Stimulated activated CD8-positive, alpha-beta memory T cell treated with anti-CD3 and anti-CD28 coated beads, Interleukin-7, amount 100 ng/mL, for 4 hours (primary cell): Measurements from ENCODE around the gene CD6.
"Not testable (repeated sequence)": the region's sequence is repeated elsewhere in the genome, so short reads cannot be mapped to it uniquely, and the experiment has no call there.

ENCODE experiments used
- DNase-seq, 2 donors: peaks; one replicate each; pipeline ENCODE4 v3.0.0-alpha.2; 2020; ENCODE audit warnings: low read depth in 2 of 2

The CD6 gene

DNA sequence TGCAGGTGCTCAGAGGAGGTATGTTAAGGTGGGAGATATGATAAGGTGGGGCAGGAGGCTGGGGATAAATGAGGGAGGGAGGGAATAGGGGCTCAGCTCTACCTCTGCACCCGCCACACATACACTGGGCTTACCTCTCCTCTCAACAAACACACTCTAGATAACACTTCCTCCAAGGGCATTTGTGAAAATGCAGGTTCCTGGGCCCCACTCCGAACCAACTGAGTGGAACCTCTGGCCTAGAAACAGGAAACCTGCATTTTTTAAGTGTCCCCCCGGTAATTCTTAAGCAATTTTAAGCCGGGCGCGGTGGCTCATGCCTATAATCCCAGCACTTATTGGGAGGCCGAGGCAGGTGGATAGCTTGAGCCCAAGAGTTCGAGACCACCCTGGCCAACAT is 84.3 kb downstream of the CD6 start:
- DNase-seq = no peak

DNA sequence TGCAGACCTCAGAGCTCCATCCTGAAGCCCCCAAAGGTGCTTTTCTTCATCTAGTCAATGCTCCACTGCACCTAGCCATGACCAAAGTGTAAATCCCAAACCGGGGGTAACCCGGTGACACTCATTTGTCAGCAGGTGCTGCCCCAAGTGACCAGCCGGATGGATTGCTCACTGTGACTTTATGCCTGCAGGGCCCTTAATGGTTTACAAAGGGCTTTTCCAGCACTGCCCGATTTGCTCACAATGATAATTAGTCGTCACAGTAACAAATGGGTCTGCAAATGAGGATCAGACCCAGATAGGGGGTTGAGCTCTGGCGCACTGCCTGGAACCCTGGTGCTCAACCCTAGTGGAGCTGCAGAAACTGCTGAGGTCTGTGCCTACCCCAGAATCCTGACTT is 85.1 kb downstream of the CD6 start:
- no peak for DNase-seq

DNA sequence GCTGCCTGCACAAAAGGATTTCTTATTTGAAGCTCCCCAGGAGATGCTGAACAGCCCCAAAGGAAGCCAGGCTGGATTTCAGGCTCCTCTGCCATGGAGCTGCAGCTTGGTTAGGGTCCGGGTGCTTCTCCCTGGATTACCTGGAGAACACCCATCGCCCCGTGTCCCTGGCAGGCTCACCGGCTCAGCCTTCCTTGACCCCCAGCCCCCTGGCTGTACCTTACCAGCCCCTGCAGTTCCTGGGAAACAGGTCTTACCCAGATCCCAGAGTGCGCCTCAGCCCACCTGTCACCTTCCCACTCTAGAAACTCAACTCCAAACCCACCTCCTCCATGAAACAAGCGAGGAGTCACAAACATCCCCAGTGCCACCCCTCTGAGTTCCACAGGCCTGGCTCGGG is 85.5 kb downstream of the CD6 start:
- no peak for DNase-seq

DNA sequence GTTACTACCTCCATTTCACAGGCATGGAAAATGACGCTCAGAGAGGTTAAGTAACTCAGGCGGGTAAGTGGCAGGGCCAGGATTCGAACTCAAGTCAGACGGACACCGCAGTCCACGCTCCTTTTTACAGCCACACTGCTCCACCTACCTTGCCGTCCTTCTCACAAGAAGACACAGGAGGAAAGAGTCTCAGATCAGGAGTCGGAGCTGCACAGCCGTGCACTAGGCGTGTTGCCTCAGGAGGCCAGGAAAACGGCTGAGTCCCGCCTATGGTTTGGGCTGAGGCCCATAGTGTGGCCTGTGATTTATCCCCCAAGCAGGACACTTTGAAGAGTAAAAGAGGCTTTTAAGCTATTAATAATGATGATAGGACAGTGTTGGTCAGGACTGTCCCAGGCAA is 86.1 kb downstream of the CD6 start:
- no peak for DNase-seq

DNA sequence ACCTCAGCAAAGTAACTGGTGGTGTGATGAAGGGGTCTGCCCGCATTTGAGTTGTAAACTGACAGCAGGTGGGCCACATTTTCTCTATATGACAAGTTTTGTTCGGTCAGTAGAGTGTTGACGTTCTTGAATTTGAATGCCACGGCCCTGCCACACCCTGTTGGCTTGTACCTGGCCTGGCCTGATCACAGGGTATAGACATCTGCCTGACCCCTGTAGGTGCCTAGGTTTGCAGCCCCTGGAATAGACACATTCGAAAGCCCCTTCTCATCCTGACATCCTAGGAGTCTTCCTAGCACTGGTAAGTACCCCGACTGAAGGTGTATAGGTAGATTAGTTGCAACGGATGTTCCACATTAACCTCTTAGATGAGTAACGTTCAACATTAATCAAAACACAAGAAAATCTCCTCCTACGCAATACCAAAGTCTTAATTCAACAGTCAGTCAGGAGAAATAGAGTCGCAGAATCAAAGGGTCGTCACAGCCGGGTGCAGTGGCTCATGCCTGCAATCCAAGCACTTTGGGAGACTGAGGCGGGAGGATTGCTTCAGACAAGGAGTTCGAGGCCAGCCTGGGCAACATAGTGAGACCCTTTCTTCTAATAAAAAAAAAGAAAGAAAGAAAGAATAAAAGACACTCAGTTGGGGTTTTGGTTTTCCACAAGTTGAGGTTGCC is 87.2 kb downstream of the CD6 start:
- no peak for DNase-seq

DNA sequence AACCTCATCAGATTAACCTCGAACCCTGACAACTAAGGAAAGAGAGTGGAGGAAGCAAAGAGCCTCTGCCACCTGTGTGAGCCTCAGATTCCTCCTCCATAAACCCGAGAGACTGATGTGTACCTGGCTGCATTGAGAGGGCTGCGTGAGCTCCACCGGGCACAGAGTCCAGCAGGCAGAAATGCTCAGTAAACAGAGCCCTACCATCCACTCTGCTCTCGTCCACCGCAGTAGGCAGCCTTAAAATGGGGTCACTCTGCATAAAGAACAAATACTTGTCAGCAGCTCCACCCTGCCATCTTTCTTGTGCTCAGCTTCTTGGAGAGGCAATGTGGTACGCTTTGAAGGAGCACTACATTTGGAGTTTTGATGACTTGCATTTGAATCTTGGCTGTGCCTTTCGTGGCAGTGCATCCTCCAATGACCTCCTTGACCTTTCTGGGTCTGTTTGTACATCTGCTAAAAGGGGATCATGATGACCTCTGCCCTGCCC is 87.8 kb downstream of the CD6 start:
- DNase-seq = no peak

DNA sequence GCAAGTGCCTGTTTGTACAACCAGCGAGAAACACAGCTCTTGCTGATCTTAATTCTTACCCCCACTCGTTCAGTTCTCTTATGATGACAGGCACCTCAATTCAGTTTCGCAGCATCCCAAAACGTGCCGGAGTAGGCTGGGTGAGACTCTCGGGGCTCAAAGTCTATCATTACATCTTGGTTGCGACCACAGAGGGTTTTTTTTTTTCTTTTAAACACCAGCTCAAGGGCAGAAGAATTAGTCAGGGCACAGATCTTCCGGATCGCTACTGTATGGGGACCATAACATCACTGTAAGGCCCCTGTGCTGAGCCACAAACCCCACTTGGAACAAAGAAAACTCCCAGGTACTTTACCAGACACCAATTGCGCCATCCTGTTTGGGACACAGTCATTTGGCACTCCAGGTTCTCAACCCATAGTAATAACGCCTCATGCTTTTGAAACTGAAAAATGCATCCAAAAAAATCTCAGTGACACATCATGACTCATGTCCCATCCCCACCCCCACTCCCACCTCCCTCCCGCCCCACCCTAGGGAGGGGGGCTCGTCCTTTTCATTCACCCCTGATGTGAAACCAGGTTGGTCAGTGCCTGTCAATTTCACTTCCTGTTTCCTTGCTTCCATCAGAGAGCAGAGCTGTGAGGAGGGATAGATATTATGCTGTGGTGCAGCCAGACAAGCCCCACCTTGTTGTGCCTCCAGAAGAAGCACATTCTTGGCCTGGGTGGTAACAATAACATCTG is 89.8 kb downstream of the CD6 start:
- peak; percentile 60 to 65 for DNase-seq

DNA sequence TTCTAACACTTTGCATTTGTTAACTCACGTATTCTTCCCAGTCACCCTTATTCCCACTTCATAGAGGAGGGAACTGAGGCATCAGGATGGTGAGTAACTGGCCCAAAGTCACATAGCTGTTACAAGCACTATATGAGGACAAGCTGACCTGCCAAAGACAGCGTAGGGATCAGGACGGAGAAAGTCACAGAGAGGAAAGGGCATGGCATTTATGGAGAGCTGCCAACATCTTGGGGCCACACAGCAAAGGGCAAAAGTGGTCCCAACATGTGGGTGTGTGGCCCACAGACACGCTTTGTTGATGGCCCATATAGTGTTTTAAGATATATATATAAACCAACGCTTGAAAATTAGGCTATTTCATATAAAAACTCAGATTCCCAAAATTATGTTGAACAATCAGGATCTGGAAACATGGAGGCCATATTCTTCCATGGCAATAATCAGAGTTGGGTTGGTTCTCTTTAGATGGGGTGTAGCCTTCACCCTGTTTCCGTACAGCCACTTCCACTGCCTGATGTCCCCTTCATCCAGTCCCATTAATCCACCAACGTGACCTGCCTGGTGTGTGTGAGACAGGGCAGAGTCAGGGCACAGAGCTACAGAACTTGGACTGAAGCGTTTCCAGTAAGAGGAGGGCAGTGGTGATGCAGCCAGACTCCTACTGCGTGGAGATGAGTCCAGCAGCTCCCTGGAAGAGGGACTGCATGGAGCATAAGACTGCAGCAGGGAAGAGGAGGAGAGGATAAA is 90.9 kb downstream of the CD6 start:
- DNase-seq = no peak

DNA sequence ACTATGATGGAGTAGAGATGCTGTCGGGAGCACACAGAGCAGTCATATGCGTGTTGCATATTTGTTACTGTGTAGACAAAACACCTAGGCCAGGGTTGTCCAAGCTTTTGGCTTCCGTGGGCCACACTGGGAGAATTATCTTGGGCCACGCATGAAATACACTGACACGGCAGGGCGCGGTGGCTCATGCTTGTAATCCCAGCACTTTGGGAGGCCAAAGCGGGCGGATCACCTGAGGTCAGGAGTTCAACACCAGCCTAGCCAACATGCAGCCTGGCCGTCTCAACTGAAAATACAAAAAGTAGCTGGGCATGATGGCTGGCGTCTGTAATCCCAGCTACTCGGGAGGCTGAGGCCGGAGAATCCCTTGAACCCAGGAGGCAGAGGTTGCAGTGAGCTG is 93.8 kb downstream of the CD6 start:
- DNase-seq = not testable (repeated sequence)

DNA sequence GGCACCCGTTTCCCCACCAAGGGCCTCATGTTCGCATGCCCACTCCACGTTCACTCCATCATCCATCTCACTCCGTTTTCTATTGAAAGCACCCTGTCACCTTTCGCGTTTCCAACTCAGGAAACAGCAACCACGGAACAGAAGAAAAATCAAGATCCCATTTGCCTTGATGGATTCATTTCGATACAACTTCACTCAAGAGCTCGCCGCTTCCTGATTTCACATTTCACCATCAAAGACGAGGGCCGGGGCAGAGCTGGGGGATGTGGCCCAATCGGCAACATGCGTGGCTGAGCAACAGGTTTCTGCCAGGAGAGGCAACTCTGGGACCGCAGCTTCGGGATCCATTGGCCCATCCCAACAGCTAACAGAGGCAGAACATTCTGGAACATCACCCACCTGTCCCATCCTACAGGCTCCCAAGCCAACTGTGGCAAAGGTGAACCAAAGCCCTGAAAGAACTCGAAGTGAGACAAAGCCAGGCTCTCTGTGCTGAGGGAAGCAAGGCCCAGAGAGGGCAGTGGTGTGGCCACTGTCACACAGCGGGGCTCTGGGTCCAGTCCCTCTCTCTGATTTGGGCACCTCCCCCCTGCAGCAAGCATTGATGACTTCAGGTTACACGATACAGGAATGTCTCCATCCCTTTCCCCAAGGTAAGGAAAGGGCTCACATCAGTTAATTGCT is 94.6 kb downstream of the CD6 start:
- DNase-seq = no peak

DNA sequence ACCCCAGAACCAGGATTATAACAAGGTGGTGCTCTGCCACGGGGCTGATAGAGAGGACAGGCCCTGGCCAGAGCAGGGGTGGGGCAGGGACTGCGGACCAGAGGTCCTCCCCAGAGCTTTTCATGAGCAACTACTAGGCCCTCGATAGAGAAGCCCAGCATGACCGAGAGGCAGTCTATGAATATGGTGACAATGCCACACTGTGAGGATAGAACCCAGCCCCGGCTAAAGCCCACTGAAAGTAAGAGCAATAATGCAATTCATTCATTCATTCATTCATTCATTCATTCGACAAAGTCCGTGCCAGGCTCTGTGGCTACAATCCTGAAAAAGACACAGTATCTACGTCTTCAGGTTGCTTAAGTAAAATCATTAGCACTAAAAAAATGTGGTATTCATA is 95.2 kb downstream of the CD6 start:
- no peak for DNase-seq

DNA sequence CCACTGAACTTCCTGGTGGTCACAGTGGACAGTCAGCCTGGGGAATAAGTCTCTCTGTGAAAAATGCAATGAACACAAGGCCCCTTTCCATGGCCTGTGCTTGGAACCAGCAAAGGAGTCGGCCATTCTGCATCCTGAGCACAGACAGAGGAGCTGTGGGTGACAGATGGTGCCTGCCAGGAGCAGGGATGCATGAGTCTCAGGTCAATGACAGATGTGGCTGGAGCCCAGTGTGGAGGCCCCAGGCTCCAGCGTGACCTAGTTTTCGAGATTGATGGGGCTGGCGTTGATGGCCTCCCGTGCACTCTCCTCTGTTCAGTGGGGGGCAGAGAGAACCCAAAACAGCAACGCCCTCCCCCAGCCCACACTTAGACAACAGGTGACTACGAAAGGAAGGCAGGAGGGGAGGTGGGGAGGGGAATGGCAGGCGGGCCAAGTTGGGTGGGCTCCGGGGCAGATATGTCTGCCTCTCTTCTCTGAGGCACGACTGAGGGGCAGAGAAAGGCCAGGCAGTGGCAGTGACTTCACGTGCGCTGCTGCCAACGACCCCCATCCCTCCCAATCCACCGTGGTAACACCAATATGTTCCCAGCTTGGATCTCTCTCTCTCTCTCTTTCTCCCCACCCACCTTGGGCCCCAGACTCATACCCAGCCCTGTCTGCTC is 96.4 kb downstream of the CD6 start:
- DNase-seq = no peak

DNA sequence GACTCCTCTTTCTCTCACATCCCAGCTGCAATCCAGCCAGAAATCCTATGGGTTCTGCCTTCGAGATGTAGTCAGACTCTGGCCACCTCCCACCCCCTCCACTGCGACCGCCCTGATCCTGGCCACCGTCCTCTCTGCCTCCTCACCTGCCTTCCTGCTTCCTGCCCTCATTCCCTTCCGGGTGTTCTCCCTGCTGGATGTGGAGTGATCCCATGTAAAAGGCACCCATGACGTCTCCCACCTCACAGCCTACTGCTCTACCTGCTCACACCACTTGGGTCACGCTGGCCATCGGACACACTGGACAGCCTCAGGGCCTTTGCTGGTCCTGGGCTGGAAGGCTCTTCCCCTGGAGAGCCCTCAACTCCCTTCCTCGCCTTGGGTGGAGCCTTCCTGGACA is 97.1 kb downstream of the CD6 start:
- DNase-seq = no peak

DNA sequence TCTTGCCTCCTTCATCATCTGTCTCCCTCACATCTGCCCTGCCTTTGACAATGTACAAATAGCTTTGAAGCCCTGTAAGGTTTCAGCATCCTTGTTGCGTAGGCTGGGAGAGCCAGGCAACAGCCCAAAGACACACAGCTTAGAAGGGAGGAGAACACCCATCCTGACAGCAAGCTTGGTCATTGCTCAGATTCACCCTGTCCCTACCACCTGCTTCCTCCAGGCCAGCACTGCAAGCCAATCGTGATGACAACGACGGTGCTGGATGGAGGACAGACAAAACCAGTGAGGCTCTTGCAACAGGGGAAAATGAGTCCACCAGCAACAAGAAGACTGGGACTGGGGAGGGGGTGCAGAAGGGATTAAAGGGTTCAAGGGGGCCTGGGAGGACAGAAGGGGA is 97.9 kb downstream of the CD6 start:
- DNase-seq = no peak
